HG03095 (cell line): ENCODE results near the gene RXFP4.
"Not testable (repeated sequence)": the region's sequence is repeated elsewhere in the genome, so short reads cannot be mapped to it uniquely, and the experiment has no call there.

ENCODE experiments used
- ATAC-seq: cut with Tn5 transposase; IDR thresholded peaks from one replicate; pipeline ENCODE4 v1.9.1; 2021; ENCODE audit warnings: moderate library complexity; ENCODE audit not compliant: unreplicated experiment

Gene RXFP4

DNA sequence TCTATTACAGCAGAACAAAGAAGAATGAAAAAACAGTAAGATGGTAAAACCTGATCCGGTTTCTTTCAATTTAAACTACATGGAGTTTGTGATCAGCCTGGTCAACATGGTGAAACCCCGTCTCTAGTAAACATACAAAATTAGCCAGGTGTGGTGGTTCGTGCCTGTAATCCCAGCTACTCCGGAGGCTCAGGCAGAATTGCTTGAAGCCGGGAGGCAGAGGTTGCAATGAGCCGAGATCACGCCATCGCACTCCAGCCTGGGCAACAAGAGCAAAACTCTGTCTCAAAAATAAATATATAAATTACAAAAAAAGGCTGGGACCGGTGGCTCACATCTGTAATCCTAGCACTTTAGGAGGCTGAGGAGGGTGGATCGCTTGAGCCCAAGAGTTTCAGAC lies 10.7 kb upstream of the RXFP4 start:
- ATAC-seq = not testable (repeated sequence)

DNA sequence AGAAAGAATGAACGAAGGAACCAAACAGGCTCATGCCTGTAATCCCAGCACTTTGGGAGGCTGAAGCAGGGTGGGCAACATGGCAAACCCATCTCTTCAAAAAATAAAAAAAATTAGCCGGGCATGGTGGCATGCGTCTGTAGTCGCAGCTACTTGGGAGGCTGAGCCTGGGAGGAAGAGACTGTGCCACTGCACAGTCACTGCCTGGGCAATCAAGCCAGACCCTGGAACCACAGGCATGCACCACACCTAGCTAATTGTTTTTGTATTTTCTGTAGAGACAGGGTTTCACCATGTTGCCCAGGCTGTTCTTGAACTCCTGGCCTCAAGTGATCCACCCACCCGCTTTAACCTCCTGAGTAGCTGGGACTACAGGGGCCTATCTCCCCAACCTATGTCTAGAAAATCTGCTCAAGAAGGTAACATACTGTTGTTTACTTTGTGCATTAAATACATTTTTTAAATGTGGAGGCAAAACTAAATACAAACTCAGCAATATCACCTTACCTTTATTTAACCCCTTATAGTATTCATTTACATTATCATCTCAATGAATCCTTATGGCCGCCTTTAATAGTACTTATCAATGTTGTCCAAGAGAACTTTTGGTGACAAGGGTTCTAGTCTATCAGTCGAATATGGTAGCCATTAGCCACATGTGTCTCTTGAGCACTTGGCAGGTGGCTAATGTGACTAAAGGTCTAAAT lies 10.0 kb upstream of the RXFP4 start:
- ATAC-seq = no peak

DNA sequence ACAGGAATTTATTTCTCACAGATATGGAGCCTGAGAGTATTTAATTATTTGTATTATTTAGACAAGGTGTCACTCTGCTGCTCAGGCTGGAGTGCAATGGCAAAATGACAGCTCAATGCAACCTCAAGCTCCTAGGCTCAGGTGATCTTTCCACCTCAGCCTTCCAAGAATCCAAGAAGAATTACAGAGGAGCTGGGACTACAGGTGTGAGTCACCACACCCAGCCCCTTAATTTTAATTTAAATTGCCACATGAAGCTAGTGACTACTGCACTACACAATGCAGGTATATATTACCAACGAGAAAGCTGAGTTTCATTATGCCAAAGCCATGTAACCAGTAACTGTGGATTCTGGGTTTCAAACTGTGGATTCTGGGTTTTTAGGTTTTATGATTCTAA lies 9.4 kb upstream of the RXFP4 start:
- no peak for ATAC-seq

DNA sequence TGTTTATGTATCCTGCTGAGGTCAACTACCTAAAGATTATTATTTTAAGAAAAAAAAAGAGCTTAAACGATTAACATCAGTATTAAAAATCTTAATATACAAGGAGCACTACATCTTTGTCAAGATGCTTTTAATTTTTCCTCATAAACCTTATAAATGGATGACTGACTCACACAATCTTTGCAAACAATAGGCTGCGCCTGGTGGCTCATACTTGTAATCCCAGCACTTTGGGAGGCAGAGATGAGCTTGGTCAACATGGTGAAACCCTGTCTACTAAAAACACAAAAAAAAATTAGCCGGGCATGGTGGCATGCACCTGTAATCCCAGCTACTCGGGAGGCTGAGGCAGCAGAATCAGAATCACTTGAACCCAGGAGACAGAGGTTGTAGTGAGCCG lies 9.0 kb upstream of the RXFP4 start:
- ATAC-seq = no peak

DNA sequence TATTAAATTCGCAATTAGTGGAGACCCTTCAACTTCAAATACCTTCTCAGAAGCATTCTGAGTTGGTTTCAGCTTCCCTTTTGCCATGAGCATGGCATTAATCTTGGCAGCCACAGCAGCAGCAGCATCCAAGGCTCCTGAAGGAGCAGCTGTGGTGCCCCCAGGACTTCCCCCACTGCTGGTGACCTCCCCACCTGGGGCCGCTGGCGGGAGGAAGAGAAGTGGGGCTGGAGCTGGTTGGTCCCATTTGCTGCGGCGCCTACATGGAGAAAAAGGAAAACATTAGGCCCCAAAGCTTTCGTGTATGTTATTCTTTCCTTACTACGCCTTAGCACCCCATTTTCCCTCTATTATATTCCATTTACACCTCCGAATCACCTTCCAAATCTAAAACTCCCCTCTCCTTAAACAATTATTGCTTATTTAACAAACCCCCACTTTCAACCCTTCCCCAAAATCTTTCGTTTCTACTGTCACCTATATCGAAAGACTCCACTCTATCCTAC lies 7.8 kb upstream of the RXFP4 start:
- no peak for ATAC-seq

DNA sequence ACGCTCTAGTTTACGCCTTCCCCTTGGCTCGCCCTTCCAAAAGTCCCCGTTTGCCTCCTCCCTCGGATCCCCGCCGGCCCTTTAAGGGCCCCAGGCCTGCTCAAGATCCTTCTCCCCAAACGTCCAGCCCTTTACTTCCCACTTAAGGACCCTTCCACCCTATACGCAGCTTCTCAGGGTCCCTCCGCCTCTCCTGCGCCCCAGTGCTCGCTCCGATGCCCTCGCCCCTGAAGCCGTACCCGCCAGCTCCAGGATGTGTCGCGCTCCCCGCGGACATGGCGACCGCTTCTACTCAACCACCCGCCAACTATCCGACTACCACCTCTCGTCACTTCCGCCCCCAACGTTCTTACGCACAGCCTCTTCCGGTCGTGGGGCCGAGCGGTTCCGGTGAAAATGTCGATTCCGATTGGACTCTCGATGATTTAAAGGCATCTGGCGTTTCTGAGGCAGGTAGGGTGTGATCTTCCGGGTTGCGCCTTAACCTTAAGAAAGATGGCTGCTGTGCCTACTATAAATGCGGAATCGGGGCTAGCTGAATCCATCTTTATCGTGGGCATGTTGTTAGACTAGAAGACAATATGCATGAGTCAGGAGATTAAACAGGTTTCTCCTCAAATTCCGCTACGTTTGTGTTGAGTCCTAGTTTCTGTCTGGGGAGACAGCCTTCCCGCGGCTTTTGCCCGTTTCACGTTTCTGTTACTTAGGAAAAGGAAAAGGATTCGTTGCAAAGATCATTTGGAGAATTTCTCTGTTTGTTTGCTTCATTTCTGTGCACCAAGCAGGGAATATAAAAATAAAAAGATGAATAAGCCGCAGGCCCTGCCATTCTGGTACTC lies 7.1 kb upstream of the RXFP4 start, which contains the start of gene KHDC4:
KHDC4 (minus strand) TSS at position 317 of the 839 bp plus-strand sequence; CDS start at position 277, 40 bp downstream.
- ATAC-seq = peak; percentile 92

DNA sequence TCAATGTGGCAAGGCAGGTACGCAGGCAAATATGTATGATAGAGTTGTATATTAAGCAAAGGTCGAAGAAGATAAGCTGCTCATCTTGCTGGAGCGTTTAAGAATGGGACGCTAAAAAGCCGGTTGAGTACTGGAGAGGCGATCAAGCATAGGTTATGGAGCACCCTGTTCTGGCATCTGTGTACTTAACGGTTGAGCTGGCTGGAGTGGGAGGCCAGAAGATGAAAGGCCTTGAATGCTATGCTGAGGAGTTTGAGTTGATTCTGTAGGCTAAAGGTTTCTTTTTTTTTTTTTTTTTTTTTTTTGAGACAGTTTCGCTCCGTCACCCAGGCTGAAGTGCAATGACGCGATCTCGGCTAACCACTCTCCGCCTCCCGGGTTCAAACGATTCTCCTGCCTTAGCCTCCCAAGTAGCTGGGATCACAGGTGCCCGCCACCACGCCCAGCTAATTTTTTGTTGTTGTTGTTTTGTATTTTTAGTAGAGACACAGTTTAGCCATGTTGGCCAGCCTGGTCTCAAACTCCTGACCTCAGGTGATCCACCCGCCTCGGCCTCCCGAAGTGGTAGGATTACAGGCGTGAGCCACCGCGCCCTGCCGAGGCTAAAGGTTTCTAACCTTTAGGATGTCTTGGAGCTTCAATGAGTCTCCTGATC lies 6.4 kb upstream of the RXFP4 start:
- no peak for ATAC-seq

DNA sequence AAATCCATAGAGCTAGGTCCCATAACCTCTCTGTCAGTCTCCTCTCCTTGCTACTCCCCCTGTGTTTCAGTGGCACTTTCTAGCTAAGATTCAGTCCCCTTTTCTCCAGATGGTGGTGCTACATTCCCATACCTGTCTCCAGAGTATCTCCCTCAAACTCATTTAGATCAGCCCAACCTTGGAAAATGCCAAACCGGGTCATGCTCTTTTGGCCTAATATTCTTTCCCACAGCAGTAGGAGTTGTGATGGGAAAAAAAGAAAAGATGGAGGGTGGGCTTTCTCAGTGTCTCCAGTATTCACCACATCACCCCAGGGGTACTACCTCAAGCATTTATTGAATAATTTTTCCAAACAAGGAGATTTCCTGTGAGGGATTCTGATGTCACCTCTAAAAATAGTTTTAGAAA lies 3.2 kb upstream of the RXFP4 start:
- ATAC-seq = no peak

DNA sequence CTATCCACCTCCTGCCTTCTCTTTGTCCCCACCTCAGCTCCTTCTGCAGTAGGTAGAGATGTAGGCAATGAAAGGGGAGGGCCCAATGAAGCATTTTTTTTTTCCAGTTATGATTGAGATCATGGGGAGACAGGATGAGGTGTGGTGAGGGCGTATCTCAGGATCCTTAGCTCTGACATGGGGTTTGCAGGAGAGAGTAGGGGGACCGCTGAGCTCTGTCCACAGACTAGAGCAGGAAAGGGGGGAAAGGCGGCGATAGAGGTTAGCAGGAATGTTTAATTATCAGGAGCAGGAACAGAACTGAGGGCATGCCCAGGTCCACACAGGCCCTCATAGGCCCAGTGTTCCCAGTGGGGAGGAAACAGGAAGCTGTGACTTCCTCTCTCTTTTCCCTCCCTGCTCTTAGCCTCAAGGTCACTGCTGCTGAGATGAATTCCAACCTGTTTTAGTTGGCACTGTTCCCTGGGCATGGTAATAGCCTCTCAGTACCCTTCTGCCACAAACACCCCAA lies 901 bp upstream of the RXFP4 start:
- ATAC-seq = no peak

DNA sequence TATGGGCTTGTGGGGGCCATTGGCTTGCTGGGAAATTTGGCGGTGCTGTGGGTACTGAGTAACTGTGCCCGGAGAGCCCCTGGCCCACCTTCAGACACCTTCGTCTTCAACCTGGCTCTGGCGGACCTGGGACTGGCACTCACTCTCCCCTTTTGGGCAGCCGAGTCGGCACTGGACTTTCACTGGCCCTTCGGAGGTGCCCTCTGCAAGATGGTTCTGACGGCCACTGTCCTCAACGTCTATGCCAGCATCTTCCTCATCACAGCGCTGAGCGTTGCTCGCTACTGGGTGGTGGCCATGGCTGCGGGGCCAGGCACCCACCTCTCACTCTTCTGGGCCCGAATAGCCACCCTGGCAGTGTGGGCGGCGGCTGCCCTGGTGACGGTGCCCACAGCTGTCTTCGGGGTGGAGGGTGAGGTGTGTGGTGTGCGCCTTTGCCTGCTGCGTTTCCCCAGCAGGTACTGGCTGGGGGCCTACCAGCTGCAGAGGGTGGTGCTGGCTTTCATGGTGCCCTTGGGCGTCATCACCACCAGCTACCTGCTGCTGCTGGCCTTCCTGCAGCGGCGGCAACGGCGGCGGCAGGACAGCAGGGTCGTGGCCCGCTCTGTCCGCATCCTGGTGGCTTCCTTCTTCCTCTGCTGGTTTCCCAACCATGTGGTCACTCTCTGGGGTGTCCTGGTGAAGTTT lies 550 bp downstream of the RXFP4 start:
- ATAC-seq = no peak

DNA sequence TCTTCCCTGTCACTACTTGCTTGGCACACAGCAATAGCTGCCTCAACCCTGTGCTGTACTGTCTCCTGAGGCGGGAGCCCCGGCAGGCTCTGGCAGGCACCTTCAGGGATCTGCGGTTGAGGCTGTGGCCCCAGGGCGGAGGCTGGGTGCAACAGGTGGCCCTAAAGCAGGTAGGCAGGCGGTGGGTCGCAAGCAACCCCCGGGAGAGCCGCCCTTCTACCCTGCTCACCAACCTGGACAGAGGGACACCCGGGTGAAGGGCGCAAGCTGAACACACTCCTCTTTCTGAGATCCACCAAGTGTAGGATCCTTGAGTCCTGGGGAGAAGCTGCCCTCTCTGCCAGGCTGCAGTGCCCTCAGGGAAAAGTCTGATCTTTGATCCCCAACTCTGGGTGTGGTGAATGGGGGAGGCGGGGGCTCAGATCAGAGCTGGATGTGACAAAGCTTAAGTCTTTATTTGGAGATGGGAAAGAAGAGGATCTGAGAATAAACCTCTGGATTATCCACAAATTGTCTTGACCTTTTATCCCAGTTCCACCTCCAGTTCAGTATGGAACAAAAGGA lies 1.2 kb downstream of the RXFP4 start:
- ATAC-seq = no peak

DNA sequence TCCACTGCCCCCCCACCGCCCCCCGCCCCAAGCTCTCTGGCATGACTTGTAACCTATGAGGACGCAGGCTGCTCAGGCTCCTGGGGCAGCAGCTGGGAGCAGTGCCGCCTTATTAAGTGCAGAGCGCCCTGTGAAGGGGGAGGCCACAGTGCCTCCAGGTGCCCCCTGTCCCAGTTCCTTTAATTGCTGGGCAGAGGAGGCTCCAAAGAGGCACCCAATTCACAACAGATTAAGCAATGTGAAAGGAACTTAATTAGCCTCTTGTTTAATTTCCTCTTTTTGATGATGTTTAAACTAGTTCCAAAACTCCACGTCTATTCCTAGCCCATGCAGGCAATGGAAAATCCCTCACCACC lies 3.0 kb downstream of the RXFP4 start:
- ATAC-seq = no peak

DNA sequence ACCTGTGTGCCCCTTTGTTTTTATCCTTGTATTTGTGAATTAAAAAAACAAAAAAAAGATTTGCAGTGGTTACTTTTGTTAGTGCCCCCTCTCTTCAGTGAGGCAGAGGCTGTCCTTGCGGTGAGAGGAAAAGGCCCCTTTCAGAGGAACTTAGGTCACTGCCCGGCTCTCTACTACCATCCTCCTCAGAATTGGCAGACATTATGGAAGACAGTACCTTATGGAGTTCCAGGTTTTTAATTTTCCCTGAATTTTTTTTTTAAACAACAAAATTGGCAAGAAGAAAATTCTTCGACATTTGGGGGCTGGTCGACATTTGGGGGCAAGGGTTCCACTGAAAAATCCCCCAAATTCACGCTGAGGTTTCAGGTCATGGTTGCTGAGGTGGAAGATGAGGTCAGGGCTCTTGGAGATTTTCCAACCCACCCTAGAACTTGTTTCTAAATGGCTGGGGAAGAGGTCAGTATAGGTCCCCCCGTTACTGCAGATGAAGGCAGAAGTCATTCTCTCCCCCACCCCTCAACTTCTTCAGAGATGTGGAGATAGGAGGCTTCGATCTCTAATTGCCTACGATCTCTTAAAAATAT lies 5.3 kb downstream of the RXFP4 start:
- peak; percentile 5 for ATAC-seq

DNA sequence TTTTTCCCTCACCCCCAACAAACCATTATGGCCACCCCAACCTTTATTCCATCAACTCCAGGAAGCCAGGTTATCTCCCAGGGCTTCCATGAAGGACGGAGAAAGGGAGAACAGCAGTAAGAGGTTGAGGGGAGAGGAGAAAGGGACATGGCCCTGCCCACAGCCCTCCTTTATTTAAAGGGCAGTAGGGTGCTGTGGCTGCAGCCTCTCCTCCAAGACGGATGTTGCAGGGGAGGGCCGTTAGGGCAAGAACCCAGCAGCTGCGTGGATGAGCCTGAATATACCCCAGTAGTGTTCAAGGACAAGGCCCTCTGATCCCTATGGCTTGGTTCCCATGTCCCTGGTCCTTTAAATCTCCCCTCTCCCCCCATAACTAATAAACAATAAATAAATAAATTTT lies 5.9 kb downstream of the RXFP4 start:
- no peak for ATAC-seq

DNA sequence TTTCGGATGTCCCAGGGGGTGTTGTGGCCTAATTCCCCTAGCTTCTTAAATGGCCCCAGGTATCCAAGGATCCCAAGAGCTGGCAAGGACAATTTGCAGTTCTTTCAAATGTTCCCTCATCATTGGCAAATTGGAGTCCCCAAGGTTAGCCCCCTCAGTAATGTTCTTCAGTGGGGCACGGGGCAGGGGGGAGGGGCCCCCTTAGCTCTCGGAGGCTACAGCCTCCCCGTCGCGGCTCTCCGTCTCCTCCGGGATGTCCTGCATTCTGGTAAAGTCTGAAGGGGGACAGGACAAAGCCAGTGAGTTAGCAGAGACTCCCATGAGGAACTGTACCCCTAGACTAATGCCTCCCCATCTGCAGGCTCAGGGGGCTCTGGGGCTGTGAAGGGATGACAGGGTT lies 6.3 kb downstream of the RXFP4 start:
- no peak for ATAC-seq

DNA sequence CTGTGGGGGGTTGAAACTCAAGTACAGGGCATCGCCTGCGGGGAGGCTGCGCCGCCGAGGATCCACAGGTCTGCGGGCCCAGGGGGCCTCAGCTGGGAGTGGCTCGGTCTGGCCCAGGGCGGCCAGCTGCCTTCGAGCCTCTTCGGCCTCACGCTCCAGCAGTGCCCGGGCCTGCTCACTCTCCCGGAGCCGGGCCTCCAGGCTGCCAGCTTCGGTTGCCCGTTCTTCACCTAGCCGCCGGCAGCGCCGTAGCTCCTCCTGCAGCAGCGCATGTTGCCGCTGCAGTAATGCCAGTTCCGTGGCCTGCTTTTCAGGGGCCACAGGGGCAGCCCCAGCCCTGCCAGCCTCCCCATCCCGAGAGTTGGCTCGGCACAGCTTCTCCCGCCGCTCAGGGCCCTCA lies 9.4 kb downstream of the RXFP4 start:
- ATAC-seq = no peak

DNA sequence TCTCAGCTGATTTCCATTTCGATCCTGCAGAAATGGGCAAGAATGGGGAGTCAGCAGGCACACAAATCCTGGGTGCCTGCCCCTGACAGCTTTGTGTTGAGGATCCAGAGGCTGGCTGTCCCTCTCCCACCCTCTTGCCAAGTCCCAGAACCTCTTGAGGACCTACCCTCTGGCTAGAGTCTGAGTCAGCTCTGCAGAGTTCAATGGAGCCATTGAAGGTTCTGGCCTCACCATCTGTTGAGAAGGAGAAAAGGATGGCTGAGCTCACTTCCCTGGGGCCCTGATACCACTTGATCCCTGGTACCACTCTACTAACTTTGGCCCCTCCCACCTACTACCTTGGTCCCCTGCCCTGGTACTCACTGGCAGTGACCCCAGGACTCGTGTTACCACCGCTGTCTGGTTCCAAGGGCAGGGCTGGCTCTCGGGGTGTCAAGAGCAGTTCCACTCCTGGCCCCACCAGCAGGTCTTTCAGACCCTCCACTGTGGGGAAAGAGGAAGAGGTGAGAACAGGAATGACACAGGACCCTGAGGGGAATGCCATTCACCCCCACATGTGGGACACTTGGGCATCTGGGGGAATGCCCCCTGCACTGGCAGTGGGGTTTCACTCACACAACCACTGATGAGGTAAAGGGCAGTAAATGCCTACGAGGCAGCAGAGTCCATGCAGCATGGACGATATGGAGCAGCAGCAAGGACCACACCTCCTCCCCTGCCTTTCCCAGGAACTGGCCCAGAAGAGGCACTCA lies 10.5 kb downstream of the RXFP4 start:
- no peak for ATAC-seq

DNA sequence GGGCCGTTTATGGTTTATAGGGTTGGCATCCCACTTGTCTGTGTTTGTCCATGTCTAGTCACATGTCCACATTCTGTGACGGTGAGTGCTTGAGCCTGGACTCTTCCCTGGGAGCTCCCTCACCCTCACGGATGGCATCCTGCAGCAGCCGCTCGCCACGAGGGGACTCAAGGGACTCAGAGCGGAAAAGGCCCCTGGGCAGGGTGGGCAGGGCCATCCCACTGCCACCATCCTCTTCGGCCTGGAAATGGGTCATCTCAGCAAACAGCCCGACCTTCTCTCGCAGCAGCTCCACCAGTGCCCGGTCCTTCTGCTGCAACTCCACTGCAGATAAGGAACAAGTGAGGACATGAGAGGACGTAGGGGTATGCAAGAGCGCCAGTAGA lies 11.1 kb downstream of the RXFP4 start:
- ATAC-seq = no peak

DNA sequence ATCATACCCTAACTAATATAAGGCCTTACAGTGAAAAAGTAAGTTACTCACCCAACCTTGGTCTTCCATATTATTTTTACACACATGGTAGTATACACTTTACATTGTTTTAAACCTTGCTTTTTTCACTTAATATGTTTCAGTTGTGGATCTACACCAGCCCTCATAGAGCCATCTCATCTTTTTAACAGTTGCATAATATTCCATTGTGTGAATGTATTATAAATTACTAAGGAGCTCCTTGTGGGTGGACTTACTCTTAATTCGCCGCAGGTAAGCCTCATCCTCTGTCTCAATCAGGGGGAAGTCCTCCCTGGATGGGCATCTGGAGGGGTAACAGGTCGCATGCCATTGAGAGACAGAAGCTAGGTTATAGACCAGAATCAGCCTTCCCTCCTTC lies 13.2 kb downstream of the RXFP4 start:
- no peak for ATAC-seq
